Hindlimb muscle (tissue), 1 donor: Measurements from ENCODE around the gene NEURL3. TPM values are rescaled to one million over a fixed set of nuclear protein-coding genes. Genes with fewer than 3 reads are reported as not detected.
"Not testable (repeated sequence)": the region's sequence is repeated elsewhere in the genome, so short reads cannot be mapped to it uniquely, and the experiment has no call there.

Source experiments
- DNase-seq: peaks from one replicate; pipeline ENCODE4 v3.0.0-alpha.2; 2013
- polyA plus RNA-seq: library from polyadenylated mRNA; unstranded; fragments of 120-200 nt; gene quantifications from one replicate; pipeline ENCODE4 v1.2.1, GENCODE V29; 2013; ENCODE audit not compliant: insufficient read length

Gene NEURL3
- 0.22 TPM for polyA plus RNA-seq

- no peak for DNase-seq
These were observed at the start of gene NEURL3 for GRCh38 chr2:96505231-96505889. NEURL3 (minus strand) TSS chr2:96505357; CDS start chr2:96505286, 71 bp downstream.

- peak; percentile 59 for DNase-seq
These were observed 49.4 kb upstream of the NEURL3 start for GRCh38 chr2:96554293-96555145.

GRCh38 chr2:96553957-96554292, 48.8 kb upstream of the NEURL3 start:
- not testable (repeated sequence) for DNase-seq

- DNase-seq: no peak
These were observed 48.2 kb upstream of the NEURL3 start for GRCh38 chr2:96553176-96553956.

- DNase-seq: no peak
These were observed 47.4 kb upstream of the NEURL3 start for GRCh38 chr2:96552315-96553175.

DNA sequence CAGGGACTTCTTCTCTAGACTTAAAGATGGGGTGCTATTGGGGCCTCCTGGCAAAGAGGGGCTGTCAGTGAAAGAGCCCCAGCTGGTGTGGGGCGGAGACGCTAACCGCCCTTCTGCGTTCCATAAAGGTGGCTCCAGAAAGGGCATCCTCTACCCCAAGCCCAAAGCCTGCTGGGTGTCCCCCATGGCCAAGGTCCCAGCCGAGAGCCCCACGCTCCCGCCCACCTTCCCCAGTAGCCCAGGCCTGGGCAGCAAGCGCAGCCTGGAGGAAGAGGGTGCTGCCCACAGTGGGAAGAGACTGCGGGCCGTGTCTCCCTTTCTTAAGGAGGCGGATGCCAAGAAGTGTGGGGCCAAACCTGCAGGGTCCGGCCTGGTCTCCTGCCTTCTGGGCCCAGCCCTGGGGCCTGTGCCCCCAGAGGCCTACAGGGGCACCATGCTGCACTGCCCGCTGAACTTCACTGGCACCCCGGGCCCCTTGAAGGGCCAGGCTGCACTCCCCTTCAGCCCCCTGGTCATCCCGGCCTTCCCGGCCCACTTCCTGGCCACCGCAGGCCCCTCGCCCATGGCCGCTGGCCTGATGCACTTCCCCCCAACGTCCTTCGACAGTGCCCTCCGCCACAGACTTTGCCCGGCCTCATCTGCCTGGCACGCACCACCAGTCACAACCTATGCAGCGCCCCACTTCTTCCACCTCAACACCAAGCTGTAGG, 46.6 kb upstream of the NEURL3 start:
- no peak for DNase-seq

DNA sequence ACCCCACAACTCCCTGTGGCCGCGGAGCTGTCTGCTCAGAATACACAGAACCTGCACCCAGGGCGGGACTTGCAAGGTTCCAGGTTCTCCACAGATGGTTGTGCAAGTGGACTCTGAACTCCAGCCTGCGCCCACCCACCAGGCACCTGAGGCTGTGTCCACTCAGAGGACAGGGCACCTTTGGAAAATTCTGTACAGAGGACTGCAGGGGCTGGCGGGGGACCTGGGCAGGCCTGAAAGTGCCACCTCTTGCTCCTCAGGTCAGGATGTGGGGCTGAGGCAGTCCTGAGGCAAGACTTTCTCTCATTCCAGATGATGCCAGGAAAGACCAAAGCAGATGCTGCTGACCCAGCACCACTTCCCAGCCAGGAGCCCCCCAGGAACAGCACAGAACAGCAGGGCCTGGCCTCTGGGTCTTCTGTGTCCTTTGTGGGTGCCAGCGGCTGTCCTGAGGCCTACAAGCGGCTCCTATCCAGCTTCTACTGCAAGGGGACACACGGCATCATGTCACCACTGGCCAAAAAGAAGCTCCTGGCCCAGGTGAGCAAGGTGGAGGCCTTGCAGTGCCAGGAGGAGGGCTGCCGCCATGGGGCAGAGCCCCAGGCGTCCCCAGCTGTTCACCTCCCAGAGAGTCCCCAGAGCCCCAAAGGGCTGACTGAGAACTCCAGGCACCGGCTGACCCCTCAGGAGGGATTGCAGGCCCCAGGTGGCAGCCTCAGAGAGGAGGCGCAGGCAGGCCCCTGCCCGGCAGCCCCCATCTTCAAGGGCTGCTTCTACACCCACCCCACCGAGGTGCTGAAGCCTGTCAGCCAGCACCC, 45.8 kb upstream of the NEURL3 start:
- no peak for DNase-seq

DNA sequence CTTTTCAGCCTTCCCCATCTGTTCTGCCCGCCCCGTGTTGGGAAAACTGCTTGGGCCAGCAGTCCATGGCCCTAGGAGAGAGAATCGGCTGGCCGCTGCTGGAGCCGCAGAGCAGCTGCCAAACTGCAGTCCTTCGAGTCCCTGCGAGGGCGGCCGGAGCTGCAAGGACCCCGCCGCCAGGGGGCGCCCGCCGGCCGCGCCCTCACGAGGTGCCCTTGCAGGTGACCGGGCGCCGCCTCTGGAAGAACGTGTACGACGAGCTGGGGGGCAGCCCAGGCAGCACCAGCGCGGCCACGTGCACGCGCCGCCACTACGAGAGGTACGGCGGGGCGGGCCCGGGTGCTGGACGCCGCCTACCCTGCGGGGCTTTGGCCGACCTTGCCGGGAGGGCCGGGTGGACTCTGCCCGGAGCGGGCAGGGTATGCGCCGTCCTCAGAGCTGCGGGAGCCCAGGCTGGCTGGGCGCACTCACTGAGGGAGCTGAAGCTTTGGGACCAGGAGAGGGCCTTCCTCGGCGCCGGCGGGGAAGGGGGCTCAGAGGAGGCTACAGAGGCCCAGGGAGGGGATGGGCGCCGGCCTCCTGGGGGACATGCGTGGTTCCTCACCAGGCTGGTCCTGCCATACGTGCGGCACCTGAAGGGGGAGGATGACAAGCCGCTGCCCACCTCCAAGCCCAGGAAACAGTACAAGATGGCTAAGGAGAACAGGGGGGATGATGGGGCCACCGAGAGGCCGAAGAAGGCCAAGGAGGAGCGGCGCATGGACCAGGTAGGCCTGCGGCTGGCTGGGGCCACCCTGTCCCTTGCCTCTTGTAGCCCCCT, 45.0 kb upstream of the NEURL3 start:
- no peak for DNase-seq

DNA sequence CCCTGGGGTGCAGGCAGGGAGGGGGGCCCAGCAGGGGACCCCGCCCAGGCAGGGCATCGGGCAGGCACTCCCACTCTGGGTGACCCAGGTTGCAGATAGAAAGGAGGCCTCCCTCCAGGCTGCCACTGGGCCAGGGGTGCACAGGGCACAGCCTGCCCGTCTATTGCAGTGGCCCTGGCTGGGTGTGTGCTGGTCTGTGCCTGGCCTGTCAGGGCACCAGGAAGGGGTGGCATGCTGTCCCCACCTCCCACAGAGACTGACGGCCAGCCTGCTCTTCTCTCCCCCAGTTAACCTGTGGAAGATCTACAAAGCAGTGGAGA, 44.3 kb upstream of the NEURL3 start:
- DNase-seq: no peak

- no peak for DNase-seq
These were observed 43.7 kb upstream of the NEURL3 start for GRCh38 chr2:96548558-96549465.

GRCh38 chr2:96547731-96548171, 42.6 kb upstream of the NEURL3 start:
- no peak for DNase-seq

DNA sequence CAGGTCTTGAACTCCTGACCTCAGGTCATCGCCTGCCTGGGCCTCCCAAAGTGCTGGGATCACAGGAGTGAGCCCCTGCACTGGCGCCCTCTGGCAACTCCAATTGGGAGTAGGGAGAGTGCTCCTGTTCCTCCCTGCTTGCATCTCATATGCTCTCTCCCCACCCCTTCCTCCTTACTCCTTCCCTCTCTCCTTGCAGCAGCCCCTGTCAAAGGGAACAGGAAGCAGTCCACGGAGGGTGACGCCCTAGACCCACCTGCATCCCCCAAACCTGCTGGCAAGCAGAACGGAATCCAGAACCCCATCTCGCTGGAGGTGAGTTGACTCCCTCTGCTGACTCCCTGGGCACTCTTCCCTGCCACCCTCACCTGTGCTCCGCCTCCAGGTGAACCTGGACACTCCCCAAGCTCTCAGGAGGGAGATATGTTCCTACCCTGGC, 42.1 kb upstream of the NEURL3 start:
- DNase-seq: no peak

DNA sequence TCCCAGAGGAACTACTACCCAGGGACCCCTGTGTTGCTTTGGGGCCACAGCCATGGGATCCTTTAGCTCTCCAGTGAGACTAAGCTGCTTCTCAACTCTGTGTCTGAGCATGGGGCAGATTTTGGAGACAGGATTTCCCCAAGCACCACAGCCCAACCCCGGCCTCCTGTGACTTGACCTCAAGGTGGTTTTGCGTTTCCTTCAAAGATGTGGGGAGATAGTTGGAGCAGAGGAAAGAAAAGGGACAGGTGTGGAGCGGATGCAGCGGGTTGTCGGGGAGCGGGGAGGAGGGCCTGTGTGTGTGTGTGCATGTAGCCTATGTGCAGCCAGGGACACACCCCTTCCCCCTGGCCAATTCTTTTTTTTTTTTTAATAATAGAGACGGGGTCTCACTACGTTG, 41.6 kb upstream of the NEURL3 start:
- DNase-seq: no peak

GRCh38 chr2:96546321-96546720, 41.2 kb upstream of the NEURL3 start:
- DNase-seq: no peak

DNA sequence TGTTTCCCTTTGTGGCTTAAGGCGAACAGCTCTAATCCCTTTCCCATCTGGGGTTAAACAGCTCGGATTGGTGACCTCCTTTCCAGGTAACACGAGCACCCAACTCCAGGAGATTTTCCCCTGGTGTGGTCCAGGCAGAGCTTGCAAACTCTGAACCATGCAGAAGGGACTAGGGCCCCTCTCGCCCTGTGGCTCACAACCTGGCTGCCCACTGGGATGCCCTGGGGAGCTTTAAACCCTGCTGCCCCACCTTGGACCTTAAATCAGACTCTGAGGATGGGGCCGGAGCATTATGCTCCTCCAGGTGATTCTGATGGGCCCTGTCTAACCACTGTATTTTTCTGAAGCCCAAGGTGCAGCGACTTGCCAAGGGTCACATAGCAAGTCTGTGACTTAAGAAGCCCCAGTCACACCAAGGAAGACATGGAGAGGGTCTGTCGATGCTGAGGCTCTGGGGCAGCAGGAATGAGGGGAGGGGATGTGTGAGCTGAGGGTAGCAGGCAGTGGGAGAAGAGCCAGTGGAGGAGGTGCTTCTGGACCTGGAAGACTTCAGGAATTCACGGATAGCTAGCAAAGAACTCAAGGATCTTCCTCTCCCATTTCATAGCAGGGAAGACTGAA, 37.3 kb upstream of the NEURL3 start:
- DNase-seq: no peak

DNA sequence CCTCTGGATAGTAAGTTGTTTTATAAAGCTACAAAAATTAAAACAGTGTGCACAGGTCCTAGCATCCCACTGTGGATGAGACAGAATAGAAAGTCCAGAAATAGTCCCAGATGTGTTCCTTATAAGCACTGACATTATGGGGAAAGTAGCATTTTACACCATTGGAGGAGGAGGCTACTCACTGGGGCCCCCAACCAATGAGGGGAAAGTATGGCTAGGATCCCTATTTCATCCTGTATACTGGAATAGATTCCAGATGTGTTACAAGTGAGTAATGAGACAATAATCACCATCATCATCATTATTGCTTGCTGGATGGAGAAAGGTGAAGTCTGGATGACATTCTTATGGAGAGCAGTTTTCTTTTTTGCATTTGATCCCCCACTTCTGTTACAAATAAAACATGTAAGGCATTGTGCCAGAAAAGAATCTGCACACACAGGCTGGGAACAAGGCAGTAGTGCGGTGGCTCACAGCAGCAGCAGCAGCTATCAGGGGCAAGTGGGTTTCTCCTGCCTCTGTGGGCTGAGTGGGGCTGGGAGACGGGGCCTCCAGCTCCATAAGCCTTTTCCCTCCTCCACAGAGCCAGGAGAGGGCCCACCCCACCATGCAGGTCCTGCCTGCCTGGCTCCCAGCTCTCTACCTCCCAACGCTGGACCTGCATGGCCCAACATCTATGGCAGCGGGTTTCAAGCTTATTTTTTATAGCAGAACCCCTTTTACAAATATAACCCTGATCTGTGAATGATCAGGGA, 36.4 kb upstream of the NEURL3 start:
- DNase-seq: no peak

GRCh38 chr2:96540136-96540535, 35.0 kb upstream of the NEURL3 start:
- no peak for DNase-seq
